Breast epithelium (tissue), 3 donors: ENCODE measurements around the gene OR2A5.

Experiments used
- POLR2A ChIP-seq: fragments of 450-650 bp; IDR thresholded peaks from one replicate; pipeline ENCODE4 v1.6.1; 2016; ENCODE audit warnings: antibody characterized with exemption, mild to moderate bottlenecking, moderate library complexity
- TF ChIP-seq, protein P1 (sequence below), 3 donors: fragments of 450-650 bp; IDR thresholded peaks; one replicate each; pipeline ENCODE4 v1.5.1; 2016 to 2017; ENCODE audit warnings: antibody characterized with exemption in 3 of 3, mild to moderate bottlenecking in 3 of 3, moderate library complexity in 3 of 3

- TF ChIP-seq, protein P1, sequence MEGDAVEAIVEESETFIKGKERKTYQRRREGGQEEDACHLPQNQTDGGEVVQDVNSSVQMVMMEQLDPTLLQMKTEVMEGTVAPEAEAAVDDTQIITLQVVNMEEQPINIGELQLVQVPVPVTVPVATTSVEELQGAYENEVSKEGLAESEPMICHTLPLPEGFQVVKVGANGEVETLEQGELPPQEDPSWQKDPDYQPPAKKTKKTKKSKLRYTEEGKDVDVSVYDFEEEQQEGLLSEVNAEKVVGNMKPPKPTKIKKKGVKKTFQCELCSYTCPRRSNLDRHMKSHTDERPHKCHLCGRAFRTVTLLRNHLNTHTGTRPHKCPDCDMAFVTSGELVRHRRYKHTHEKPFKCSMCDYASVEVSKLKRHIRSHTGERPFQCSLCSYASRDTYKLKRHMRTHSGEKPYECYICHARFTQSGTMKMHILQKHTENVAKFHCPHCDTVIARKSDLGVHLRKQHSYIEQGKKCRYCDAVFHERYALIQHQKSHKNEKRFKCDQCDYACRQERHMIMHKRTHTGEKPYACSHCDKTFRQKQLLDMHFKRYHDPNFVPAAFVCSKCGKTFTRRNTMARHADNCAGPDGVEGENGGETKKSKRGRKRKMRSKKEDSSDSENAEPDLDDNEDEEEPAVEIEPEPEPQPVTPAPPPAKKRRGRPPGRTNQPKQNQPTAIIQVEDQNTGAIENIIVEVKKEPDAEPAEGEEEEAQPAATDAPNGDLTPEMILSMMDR (IDR thresholded peaks at IDR 0.05): no peak
- TF ChIP-seq POLR2A: no peak
Measured at GRCh38 chr7:144100607-144101006, 51.9 kb downstream of the OR2A5 start.
